ENCODE data around the gene VPS37B.

DNA sequence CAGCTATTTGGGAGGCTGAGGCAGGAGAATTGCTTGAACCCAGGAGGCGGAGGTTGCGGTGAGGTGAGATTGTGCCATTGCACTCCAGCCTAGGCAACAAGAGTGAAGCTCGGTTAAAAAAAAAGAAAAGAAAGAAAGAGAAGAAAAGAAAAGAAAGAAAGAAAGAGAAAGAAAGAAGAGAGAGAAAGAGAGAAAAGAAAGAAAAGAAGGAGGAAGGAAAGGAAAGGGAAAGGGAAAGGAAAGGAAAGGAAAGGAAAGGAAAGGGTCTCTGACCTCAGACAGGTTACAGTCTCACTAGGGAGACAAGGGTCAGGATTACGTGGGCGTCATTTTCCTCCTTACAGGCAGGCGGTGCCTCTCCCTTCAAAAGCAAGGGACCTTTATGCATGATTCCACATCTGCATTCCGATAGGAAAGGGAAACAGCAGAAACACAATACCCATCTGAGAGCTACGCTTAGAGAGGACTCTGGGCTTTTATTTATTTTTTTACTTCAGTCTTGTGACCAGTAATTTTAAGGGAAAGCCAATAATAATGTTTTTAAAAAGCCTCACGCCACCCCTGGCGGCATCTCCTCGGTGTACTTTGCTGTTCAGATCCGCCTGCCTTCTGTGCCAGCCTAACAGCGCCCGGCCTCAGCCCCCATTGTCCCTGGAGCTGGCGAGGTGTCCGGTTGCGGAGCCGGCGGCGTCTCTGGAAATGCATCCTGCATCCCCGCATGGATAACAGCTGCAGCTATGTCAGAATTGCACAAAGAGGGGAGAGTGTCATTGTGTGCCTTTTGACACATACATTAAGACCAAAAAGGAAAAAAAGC is 61.6 kb downstream of the VPS37B start:
- TF ChIP-seq, protein P1, sequence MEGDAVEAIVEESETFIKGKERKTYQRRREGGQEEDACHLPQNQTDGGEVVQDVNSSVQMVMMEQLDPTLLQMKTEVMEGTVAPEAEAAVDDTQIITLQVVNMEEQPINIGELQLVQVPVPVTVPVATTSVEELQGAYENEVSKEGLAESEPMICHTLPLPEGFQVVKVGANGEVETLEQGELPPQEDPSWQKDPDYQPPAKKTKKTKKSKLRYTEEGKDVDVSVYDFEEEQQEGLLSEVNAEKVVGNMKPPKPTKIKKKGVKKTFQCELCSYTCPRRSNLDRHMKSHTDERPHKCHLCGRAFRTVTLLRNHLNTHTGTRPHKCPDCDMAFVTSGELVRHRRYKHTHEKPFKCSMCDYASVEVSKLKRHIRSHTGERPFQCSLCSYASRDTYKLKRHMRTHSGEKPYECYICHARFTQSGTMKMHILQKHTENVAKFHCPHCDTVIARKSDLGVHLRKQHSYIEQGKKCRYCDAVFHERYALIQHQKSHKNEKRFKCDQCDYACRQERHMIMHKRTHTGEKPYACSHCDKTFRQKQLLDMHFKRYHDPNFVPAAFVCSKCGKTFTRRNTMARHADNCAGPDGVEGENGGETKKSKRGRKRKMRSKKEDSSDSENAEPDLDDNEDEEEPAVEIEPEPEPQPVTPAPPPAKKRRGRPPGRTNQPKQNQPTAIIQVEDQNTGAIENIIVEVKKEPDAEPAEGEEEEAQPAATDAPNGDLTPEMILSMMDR (IDR thresholded peaks at IDR 0.05 in 4 of 5, conservative IDR thresholded peaks at IDR 0.05 in 1 of 5): no peak
- TF ChIP-seq POLR2A (IDR thresholded peaks at IDR 0.05): no peak
